Retinal pigment epithelial cell (primary cell): ENCODE results near the gene KMT2C.

ENCODE experiments used
- DNase-seq: peaks from one replicate; pipeline ENCODE4 v3.0.0-alpha.2; 2010; ENCODE audit warnings: low read depth
- H3K4me3 ChIP-seq: 2 replicates; pipeline ENCODE4 v1.5.1; 2011; ENCODE audit warnings: mild to moderate bottlenecking, low read length, control low read depth, moderate library complexity
- CTCF ChIP-seq: conservative IDR thresholded peaks from 2 replicates; pipeline ENCODE4 v1.5.1; 2011; ENCODE audit warnings: low read depth, low read length, control low read depth, inconsistent platforms

KMT2C gene

DNA sequence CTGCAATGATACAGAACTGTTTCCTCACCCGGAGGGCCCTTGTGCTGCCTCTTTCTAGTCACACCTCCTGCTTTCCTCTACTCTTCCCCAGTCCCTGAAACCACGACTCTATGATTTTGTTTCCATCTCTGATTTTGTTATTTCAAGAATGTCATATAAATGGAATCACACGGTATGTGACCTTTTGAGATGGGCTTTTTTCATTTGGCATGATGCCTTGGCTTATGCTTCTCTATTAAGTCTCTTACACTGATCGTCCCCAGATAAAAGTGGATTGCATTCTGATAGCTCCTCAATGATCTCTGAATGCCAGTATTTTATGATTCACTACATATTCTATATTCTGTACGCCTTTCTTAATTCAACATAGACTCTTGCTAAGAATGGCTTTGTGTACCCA lies 332.1 kb downstream of the KMT2C start:
- no peak for TF ChIP-seq CTCF
- peak; percentile 11 for DNase-seq
- H3K4me3 ChIP-seq = no peak overlapping the region

DNA sequence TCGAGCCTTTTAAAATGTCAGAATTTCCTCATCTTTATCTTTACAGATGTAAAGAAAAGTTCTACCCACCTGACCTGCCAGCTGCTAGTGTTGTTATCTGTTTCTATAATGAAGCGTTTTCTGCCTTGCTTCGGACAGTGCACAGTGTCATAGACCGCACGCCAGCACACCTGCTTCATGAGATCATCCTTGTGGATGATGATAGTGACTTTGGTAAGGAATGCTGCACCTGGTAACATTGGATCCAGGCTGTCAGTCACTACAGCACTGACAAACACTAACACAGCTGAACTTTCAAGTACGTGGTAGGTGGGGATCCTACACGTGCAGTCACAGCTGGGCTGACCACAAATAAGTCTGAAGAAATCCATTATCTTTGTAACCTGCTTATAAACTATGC lies 332.7 kb downstream of the KMT2C start:
- no peak for DNase-seq
- no peak for TF ChIP-seq CTCF

GRCh38 chr7:152097330-152097729 lies 338.5 kb downstream of the KMT2C start:
- TF ChIP-seq CTCF = no peak
- no peak overlapping the region for H3K4me3 ChIP-seq
- DNase-seq = no peak

More for the DNA sequence above, 332.7 kb downstream of the KMT2C start:
- no peak overlapping the region for H3K4me3 ChIP-seq

DNA sequence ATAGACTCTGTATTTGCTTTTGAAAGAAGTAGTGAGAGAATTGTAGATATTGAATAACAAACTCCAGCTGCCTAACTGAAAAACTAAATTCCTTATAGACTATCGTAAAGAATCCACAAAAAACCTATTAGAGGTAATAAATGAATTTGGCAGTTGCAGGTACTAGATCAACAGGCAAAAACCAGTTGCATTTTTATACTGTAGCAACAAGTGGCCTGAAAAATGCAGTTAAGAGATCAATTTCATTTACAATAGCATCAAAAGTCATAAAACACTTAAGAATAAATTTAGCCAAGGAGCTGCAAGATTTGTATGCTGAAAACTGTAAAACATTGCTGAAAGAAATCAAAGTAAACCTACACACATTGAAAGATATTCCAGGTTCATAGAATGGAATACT lies 340.0 kb downstream of the KMT2C start:
- DNase-seq = no peak
- H3K4me3 ChIP-seq = no peak overlapping the region
- no peak for TF ChIP-seq CTCF

DNA sequence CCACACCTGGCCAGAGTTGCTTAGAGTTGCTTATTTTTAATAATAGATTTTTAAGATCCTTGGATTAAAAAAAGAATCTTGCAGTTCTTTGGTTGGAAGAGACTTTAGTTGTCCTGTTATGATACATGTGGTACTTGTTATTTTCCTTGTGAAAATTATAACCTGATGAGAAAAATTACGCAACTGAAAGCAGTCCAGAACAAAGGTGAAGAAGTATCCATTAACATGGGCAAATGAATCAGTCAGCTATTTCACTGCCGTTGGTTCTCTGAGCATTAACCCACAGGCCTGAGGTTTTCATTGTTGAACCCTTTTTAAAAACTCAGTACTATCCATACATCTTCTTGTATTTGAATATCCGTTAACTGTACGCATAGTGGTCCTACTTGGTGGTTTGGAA lies 342.1 kb downstream of the KMT2C start:
- no peak overlapping the region for H3K4me3 ChIP-seq
- DNase-seq = no peak
- TF ChIP-seq CTCF = no peak

DNA sequence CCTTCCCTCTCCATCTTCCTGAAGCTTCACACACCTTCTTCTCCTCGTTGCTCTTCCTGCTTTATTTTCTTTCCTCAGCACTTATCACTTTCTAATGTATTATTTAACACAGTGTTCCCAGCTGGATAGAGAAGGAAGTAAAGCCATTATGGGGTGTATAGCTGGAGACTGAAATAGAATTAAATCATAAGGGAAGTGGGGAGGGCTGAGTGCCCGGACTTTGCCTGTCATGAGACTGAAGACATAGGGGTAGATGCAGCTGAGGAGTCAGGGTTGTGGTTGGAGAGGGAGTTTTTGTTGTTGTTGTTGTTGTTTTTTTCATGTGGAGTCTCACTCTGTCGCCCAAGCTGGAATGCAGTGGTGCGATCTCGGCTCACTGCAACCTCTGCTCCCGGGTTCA lies 345.1 kb downstream of the KMT2C start:
- no peak for TF ChIP-seq CTCF
- DNase-seq = no peak
- no peak overlapping the region for H3K4me3 ChIP-seq

DNA sequence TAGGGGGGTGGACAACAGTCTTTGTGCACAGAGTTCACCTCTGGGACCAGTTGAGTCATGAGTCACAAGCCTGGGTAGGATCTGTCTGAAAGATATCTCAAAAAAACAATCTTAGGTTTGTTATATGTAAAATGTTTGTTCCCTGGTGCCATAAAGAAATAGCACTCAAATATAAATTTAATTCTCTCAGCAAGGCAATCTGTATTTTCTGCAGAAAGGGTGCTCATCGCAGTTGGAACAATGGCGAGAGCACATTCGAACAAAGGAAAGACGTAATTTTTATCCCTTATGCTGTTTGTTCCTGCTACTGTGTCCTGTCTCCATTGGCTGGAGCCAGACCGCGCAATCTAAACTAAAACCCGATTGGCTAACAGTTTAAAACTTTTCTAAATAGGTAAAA lies 346.6 kb downstream of the KMT2C start:
- no peak for TF ChIP-seq CTCF
- DNase-seq = no peak
- H3K4me3 ChIP-seq = no peak overlapping the region
